ENCODE measurements around the gene SHH.

- TF ChIP-seq CTCF (IDR thresholded peaks at IDR 0.05; ENCODE audit: poor library complexity, severe bottlenecking): no peak
- TF ChIP-seq REST (IDR thresholded peaks at IDR 0.05; ENCODE audit: borderline replicate concordance): no peak
- no peak for TF ChIP-seq TAF1 (IDR thresholded peaks at IDR 0.05; ENCODE audit: low read depth)
- TF ChIP-seq SMC3 (conservative IDR thresholded peaks at IDR 0.05; ENCODE audit: poor library complexity): no peak
- TF ChIP-seq RAD21 (conservative IDR thresholded peaks at IDR 0.05): no peak
- TF ChIP-seq MXI1 (conservative IDR thresholded peaks at IDR 0.05; ENCODE audit: poor library complexity, severe bottlenecking): no peak
These were observed 36.6 kb downstream of the SHH start for GRCh38 chr7:155775691-155776090.
